ENCODE data around the gene ADGRL2.
A peak's percentile ranks its signal among the peaks of the same experiment; 100 is the strongest.

DNA sequence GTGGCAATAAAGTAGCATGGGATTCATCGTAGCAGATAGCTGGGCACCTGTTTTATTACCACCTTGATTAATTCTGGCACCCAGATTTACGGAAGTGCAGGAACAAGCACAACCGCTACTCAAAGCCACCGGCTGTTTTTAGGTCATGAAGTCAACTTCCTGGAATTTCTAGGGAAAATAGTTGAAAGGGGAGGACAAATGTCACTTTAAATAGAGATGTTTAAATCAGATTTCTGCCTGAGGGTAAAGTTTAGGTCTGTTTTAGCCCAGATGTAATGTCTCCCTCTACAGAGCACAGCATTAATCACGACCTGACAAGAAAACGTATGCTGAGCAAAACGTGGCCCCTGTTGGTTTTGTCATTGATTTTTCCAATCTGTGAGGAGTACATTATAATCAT is 8.0 kb downstream of the ADGRL2 start:
- TF ChIP-seq, protein P1, sequence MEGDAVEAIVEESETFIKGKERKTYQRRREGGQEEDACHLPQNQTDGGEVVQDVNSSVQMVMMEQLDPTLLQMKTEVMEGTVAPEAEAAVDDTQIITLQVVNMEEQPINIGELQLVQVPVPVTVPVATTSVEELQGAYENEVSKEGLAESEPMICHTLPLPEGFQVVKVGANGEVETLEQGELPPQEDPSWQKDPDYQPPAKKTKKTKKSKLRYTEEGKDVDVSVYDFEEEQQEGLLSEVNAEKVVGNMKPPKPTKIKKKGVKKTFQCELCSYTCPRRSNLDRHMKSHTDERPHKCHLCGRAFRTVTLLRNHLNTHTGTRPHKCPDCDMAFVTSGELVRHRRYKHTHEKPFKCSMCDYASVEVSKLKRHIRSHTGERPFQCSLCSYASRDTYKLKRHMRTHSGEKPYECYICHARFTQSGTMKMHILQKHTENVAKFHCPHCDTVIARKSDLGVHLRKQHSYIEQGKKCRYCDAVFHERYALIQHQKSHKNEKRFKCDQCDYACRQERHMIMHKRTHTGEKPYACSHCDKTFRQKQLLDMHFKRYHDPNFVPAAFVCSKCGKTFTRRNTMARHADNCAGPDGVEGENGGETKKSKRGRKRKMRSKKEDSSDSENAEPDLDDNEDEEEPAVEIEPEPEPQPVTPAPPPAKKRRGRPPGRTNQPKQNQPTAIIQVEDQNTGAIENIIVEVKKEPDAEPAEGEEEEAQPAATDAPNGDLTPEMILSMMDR (IDR thresholded peaks at IDR 0.05; ENCODE audit: insufficient read depth, low read depth, low read length), result peak; percentile 6
- no peak for TF ChIP-seq EZH2 (IDR thresholded peaks at IDR 0.05; ENCODE audit: insufficient read depth, low read length)

All from astrocyte (in vitro differentiated cells and primary cell).